ENCODE data around the gene SLC5A4.
"Not testable (repeated sequence)": the region's sequence is repeated elsewhere in the genome, so short reads cannot be mapped to it uniquely, and the experiment has no call there.

The SLC5A4 gene

GRCh38 chr22:32199961-32200360, 55.2 kb downstream of the SLC5A4 start:
- no peak for DNase-seq (ENCODE audit: low read depth)

GRCh38 chr22:32199341-32199740, 55.8 kb downstream of the SLC5A4 start:
- DNase-seq (ENCODE audit: low read depth) = no peak

GRCh38 chr22:32197553-32198226, 57.5 kb downstream of the SLC5A4 start:
- not testable (repeated sequence) for DNase-seq (ENCODE audit: low read depth)

DNA sequence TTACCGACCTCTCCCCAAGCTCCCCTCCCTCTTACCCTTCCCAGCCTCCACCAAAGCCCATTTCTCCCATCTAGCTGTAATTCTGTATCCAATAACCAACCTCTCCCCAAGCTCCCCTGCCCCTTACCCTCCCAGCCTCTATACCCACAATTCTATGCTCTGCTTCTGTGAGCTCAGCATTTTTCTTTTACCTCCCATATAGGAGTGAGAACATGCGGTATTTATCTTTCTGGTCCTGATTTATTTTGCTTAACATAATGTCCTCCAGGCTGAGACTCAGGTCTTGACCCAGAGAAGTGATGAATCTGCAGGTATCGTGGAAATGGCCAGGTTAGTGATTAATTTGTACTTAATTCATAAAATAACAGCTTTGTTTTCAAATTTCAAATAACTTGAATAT, 59.2 kb downstream of the SLC5A4 start:
- not testable (repeated sequence) for DNase-seq (ENCODE audit: low read depth)

DNA sequence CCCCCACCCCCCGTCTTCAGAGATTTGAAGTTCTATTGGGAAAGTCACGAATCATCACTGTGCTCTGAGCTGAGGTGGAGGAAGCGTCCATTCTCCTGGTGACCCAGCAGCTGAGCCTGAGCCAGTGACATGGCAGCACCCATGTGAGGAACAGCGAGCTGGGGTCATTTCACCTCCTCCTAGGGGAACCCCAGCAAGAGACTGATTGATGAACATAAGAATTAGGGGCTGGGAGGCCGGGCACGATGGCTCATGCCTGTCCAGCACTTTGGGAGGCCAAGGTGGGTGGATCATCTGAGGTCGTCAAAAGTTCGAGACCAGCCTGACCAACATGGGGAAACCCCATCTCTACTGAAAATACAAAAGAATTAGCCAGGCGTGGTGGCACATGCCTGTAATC, 61.8 kb downstream of the SLC5A4 start:
- DNase-seq (ENCODE audit: low read depth) = not testable (repeated sequence)

GRCh38 chr22:32191021-32191420, 64.1 kb downstream of the SLC5A4 start:
- DNase-seq (ENCODE audit: low read depth) = not testable (repeated sequence)

GRCh38 chr22:32185821-32186220, 69.3 kb downstream of the SLC5A4 start:
- no peak for DNase-seq (ENCODE audit: low read depth)

DNA sequence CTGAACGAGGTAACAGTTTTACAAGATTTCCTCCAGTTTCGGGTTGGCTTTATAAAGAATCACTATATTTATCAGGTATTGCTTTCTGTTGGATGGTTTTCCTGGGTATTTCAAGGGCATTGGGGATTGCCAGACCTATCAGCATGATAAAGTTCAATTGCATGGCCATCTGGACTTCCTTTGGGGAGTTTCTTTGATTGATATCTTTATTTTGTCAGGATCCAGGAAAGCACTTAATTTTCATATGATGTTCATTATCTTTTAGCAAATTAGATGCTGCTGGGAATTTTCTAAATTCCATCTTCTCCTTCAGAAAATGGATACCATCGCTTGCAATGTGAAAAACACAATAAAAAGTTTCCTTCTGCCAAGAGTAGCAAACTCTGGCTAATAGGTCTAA, 71.5 kb downstream of the SLC5A4 start:
- no peak for DNase-seq (ENCODE audit: low read depth)

- no peak for DNase-seq (ENCODE audit: low read depth)
Measured at GRCh38 chr22:32181043-32181442, 74.1 kb downstream of the SLC5A4 start.

- no peak for DNase-seq (ENCODE audit: low read depth)
Measured at GRCh38 chr22:32177221-32177765, 77.9 kb downstream of the SLC5A4 start.

GRCh38 chr22:32175683-32176644, 79.2 kb downstream of the SLC5A4 start:
- no peak for DNase-seq (ENCODE audit: low read depth)

- no peak for DNase-seq (ENCODE audit: low read depth)
Measured at GRCh38 chr22:32175115-32175514, 80.0 kb downstream of the SLC5A4 start.
